GM12891 (cell line): ENCODE measurements around the gene EBF4.

Experiments
- PAX5 ChIP-seq: IDR thresholded peaks from 2 replicates; pipeline ENCODE4 v1.6.1; 2011; ENCODE audit warnings: low read length, moderate library complexity, mild to moderate bottlenecking; ENCODE audit not compliant: insufficient read depth, severe bottlenecking
- POLR2A ChIP-seq: IDR thresholded peaks from 2 replicates; pipeline ENCODE4 v1.6.1; 2011; ENCODE audit warnings: low read depth, low read length, control low read depth
- POLR2AphosphoS5 ChIP-seq: IDR thresholded peaks from 2 replicates; pipeline ENCODE4 v1.6.1; 2011; ENCODE audit warnings: low read depth, low read length, control low read depth
- POU2F2 ChIP-seq: IDR thresholded peaks from 2 replicates; pipeline ENCODE4 v1.6.1; 2011; ENCODE audit warnings: low read depth, mild to moderate bottlenecking, control low read depth, low read length, moderate library complexity
- SPI1 ChIP-seq: IDR thresholded peaks from 2 replicates; pipeline ENCODE4 v1.6.1; 2011; ENCODE audit warnings: low read depth, low read length, control low read depth
- TAF1 ChIP-seq: IDR thresholded peaks from 2 replicates; pipeline ENCODE4 v1.6.1; 2011; ENCODE audit warnings: low read depth, low read length, control low read depth

- TF ChIP-seq POLR2A = no peak
- no peak for TF ChIP-seq TAF1
- TF ChIP-seq POLR2AphosphoS5 = no peak
- TF ChIP-seq SPI1 = no peak
- no peak for TF ChIP-seq POU2F2
- no peak for TF ChIP-seq PAX5
Measured at GRCh38 chr20:2692886-2693285, 306 bp downstream of the EBF4 start.
